ENCODE data around the gene GNPTAB.

The GNPTAB gene

DNA sequence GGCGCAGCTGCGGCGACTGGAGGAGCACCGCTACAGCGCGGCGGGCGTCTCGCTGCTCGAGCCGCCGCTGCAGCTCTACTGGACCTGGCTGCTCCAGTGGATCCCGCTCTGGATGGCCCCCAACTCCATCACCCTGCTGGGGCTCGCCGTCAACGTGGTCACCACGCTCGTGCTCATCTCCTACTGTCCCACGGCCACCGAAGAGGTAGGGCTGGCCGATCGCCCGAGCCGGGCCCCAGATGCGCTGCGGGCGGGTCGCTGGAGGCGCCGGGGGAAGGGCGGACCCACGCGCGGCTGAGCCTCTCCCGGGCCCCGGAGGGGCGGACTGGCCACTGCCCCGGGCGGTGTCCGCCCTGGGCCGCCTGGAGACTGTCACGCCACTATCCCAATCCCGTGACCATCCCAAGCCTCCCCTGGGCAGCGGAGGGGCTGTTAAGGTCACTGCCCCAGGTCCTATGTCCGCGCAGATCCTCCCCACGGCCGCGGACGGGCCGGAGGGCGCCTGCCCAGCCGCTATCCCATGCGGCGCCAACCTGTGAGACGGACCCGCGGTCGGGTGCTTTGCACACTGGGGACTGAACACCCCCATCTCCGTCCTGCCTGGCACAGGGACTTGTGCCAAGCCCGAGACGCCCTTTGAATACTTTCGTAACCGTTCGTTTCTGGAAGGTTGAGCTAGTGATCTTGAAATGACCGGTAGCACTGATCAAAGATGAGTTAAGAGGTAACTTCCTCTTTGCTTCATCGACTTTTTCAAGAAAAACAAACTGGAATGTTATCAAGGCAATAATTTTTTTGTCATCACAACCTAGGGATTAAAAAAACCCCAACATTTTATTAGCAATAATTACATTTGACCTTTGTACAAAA, 132.6 kb downstream of the GNPTAB start:
- in situ Hi-C loops (cut with MboI; ENCODE audit: low sequenced_read_pairs) = no loop called here

GRCh38 chr12:101697197-101697929, 133.4 kb downstream of the GNPTAB start, which contains the start of gene CHPT1:
TSS of gene CHPT1 (plus strand) at chr12:101697640. CDS start at chr12:101697862, 222 bp downstream.
- in situ Hi-C loops (cut with MboI; ENCODE audit: low sequenced_read_pairs) = no loop called here

GRCh38 chr12:101696251-101697196, 134.2 kb downstream of the GNPTAB start:
- in situ Hi-C loops (cut with MboI; ENCODE audit: low sequenced_read_pairs) = no loop called here

DNA sequence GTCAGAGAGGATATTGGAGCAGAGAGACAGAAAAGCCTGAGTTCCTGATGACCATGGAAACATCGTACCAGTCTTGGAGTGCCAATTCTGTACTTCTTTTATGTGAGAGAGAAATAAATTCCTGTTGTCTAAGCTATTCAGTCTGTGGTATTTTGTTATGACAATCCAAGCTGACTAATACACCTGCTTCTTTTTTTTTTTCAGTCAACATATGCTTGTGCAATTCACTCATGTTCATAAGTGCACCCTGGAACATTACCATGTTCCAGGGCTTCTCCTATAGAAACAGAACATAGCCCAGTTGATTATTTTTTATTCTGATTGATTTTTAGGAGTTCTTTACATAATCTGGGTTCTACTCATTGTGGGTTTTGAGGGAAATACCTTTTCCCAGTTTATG, 135.1 kb downstream of the GNPTAB start:
- in situ Hi-C loops (cut with MboI; ENCODE audit: low sequenced_read_pairs) = no loop called here

Measured in HL-60/S4 (cell line).